GM12878 (cell line): ENCODE results near the gene KCNH4. TPM values are rescaled to one million over a fixed set of nuclear protein-coding genes. Genes with fewer than 3 reads are reported as not detected.
A peak's percentile ranks its signal among the peaks of the same experiment; 100 is the strongest.

Experiments
- ATAC-seq: fragments of 200-7000 bp; cut with Tn5 transposase; 3 replicates; pipeline ENCODE4 v1.9.1; 2020; ENCODE audit warnings: mild to moderate bottlenecking, moderate library complexity
- BruUV-seq: library from RNA; stranded (reverse); fragments of 400-500 nt; replicated peaks from 2 replicates; lab custom pipeline; 2021; lab: Mats Ljungman, UMichigan
- CTCF ChIA-PET: fragments of 300-600 bp; sonication (Branson Sonifier 250); formaldehyde crosslinking; extraction: SDS; loops from one replicate; lab custom pipeline; 2021; ENCODE audit warnings: inconsistent platforms; lab: Yijun Ruan, JAX
- POLR2A ChIA-PET: fragments of 350-600 bp; formaldehyde crosslinking; extraction: SDS; loops from one replicate; lab custom pipeline; 2021; ENCODE audit warnings: inconsistent platforms; lab: Charles Lee
- RAD21 ChIA-PET: fragments of 300-600 bp; sonication (Branson Sonifier 250); formaldehyde crosslinking; loops from one replicate; lab custom pipeline; 2023; ENCODE audit warnings: antibody characterized with exemption; ENCODE audit not compliant: unreplicated experiment; lab: Charles Lee
- SMC1A ChIA-PET: fragments of 300-600 bp; sonication (Branson Sonifier 250); formaldehyde crosslinking; loops from one replicate; lab custom pipeline; 2023; ENCODE audit not compliant: unreplicated experiment, uncharacterized antibody; lab: Charles Lee
- DNase-seq: peaks from one replicate; pipeline ENCODE4 v3.0.0-alpha.2; 2011; ENCODE audit warnings: low read depth, low spot score
- FAIRE-seq: peaks from 3 replicates; lab custom pipeline; 2011; peaks lifted over from hg19 to GRCh38; lab: Jason Lieb, UNC
- H2AFZ ChIP-seq: 2 replicates; pipeline ENCODE4 v1.6.0; 2011; ENCODE audit warnings: low read depth, low read length, control low read depth; ENCODE audit not compliant: control insufficient read depth
- H3K27ac ChIP-seq: 2 replicates; pipeline ENCODE4 v1.5.1; 2011; ENCODE audit warnings: control low read depth; ENCODE audit not compliant: control insufficient read depth, insufficient read depth
- H3K27me3 ChIP-seq, 2 experiments: replicated peaks in 1 of 2; 2 replicates each; pipeline versions ENCODE4 v1.6.0 to v1.6.1; 2011; ENCODE audit warnings: low read length in 1 of 2; ENCODE audit not compliant: control insufficient read depth in 2 of 2, insufficient read depth in 2 of 2
- H3K36me3 ChIP-seq, 2 experiments: 2 replicates each; pipeline ENCODE4 v1.5.1; 2011; ENCODE audit warnings: low read length in 1 of 2; ENCODE audit not compliant: control insufficient read depth in 2 of 2, insufficient read depth in 2 of 2
- H3K4me1 ChIP-seq: 2 replicates; pipeline ENCODE4 v1.6.1; 2011; ENCODE audit warnings: mild to moderate bottlenecking, low read length, moderate library complexity, mixed read lengths; ENCODE audit not compliant: control insufficient read depth, insufficient read depth
- H3K4me2 ChIP-seq: 2 replicates; pipeline ENCODE4 v1.6.0; 2011; ENCODE audit warnings: control low read depth; ENCODE audit not compliant: control insufficient read depth, insufficient read depth
- H3K4me3 ChIP-seq: fragments of 200-600 bp; sonication (generic); 2 replicates; pipeline ENCODE4 v1.5.1; 2016
- H3K79me2 ChIP-seq: 2 replicates; pipeline ENCODE4 v1.6.0; 2011; ENCODE audit warnings: low read length; ENCODE audit not compliant: control insufficient read depth, insufficient read depth
- H3K9ac ChIP-seq: 2 replicates; pipeline ENCODE4 v1.8.0; 2011; ENCODE audit warnings: low read length, control low read depth, mixed read lengths; ENCODE audit not compliant: control insufficient read depth, insufficient read depth
- H3K9me3 ChIP-seq: replicated peaks from 3 replicates; pipeline ENCODE4 v1.5.1; 2011; ENCODE audit warnings: mild to moderate bottlenecking, low read length; ENCODE audit not compliant: control insufficient read depth, insufficient read depth
- H4K20me1 ChIP-seq: 2 replicates; pipeline ENCODE4 v1.6.0; 2011; ENCODE audit not compliant: control insufficient read depth, insufficient read depth
- CHD4 ChIP-seq: fragments of 200-600 bp; sonication (generic); IDR thresholded peaks from 2 replicates; pipeline ENCODE4 v1.6.1; 2016; ENCODE audit warnings: mild to moderate bottlenecking
- JUND ChIP-seq: IDR thresholded peaks from 2 replicates; pipeline ENCODE4 v1.6.1; 2012; ENCODE audit warnings: low read depth, mild to moderate bottlenecking, low read length, improper control_type of control experiment, moderate library complexity
- NR2C1 ChIP-seq: fragments of 450-650 bp; IDR thresholded peaks from 2 replicates; pipeline ENCODE4 v1.6.1; 2017; ENCODE audit warnings: antibody characterized with exemption, mild to moderate bottlenecking, moderate library complexity
- WGBS: methylation state at CpG from one replicate; pipeline ENCODE4 v1.1.6; 2016; ENCODE audit warnings: low lambda C conversion rate; ENCODE audit not compliant: insufficient replicate concordance, insufficient coverage; ENCODE audit errors: missing lambda C conversion rate; 5-methylcytosine and 5-hydroxymethylcytosine counted together
- in situ Hi-C: fragments of 300-500 bp; cut with MboI; formaldehyde crosslinking; loops from 9 replicates; pipeline ENCODE4 v1.14.3; 2018; ENCODE audit warnings: mixed read lengths
- intact Hi-C: fragments of 100-400 bp; cut with micrococcal nuclease; formaldehyde crosslinking; loops from one replicate; pipeline ENCODE4 v1.14.2; 2022; ENCODE audit not compliant: unreplicated experiment
- polyA plus RNA-seq, 11 experiments: library from polyadenylated mRNA; depleted of rRNA in 4 of 11; unstranded in 6 of 11; stranded (reverse) in 5 of 11; fragments of >200 nt; fragmentation: Nextera tagmentation in 4 of 11; fragmentation: Illumina TruSeq in 1 of 11; extraction: Ambion mirVana in 4 of 11; extraction: Trizol in 1 of 11; gene quantifications; 1 replicate in 1 of 11; 2 replicates in 10 of 11; pipeline versions ENCODE4 v1.2.1 to v1.2.3, GENCODE V29; 2011 to 2016; ENCODE audit warnings: inconsistent platforms in 2 of 11, missing spikeins in 2 of 11, low read depth in 1 of 11
- total RNA-seq, 4 experiments: library from RNA; depleted of rRNA in 3 of 4; stranded (reverse); fragments of >200 nt in 3 of 4; fragmentation: Illumina TruSeq in 1 of 4; extraction: Trizol in 1 of 4; gene quantifications; 2 replicates each; pipeline versions ENCODE4 v1.2.1 to v1.2.3, GENCODE V29; 2013 to 2021

Gene KCNH4
- total and polyA plus RNA-seq, 10 of the 15 experiments (the other 5 are each of a cell fraction or from before 2014, with no cell fraction given): 0.03 to 0.88 (median 0.10) TPM; not detected in 2

DNA sequence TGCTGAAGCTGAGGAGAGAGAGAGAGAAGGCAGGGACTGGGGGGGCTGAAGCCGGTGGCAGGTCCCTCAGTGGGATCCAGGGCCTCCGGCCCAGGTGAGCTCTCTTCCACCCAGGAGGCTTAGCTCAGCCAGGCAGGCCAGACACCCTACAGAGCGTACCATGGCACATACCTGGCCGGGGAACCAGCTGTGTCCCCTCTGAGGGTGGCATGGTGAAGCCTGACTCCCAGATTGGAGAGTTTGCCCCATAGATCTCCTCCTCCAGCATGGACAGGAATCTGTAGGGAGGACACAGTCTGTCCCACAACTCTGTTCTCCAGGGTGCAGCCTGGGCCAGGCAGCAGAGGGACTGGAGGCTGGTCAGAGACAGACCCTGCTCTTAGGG is 62.8 kb downstream of the KCNH4 start:
- no peak overlapping the region for H3K4me2 ChIP-seq
- TF ChIP-seq JUND: no peak
- ChIA-PET POLR2A (interaction anchor here (0.6 to 3.0 kb wide), 5 partner anchors 11 to 387 kb away, joined by 3 to 15 read pairs (median 5); partner anchors contain the start of gene KCNH4), SMC1A (interaction anchor here (1.0 to 5.2 kb wide), 6 partner anchors 50 to 154 kb away, joined by 3 to 53 read pairs (median 11); partner anchors contain the start of genes CNP and KCNH4), RAD21 (interaction anchor here (0.7 to 4.7 kb wide), 4 partner anchors 59 to 155 kb away, joined by 4 to 78 read pairs (median 4); partner anchors contain the start of gene KCNH4), CTCF (interaction anchor here (0.9 to 7.1 kb wide), 14 partner anchors 15 to 204 kb away, joined by 3 to 138 read pairs (median 5); partner anchors contain the start of genes C17orf113, CNP, DNAJC7 and KCNH4)
- no peak overlapping the region for H3K9ac ChIP-seq
- in situ Hi-C loops (no loop called here), intact Hi-C loops (loop anchor here (1.0 kb wide), 1 partner anchor 63 kb away; the partner anchor contains the start of gene KCNH4)
- no peaks in the 10 kb centered on the region; the same call in 2 of the 3 replicates for H3K9me3 ChIP-seq
- WGBS: 70% methylated on average over 3 of the region's 4 CpGs
- peaks cover 7 to 8% of the 10 kb centered on the region in 2 experiments; a peak in 3 of 4 replicates for H3K36me3 ChIP-seq
- no peak for ATAC-seq
- BruUV-seq: no TSS peak
- H3K27me3 ChIP-seq: no peaks in the 10 kb centered on the region
- peaks cover 21% of the 10 kb centered on the region for H3K4me1 ChIP-seq
- no peak overlapping the region for H3K27ac ChIP-seq
- H2AFZ ChIP-seq: no peak overlapping the region
- no peak for DNase-seq
- no peaks in the 10 kb centered on the region for H4K20me1 ChIP-seq
- no peak overlapping the region for H3K4me3 ChIP-seq
- no peak for FAIRE-seq
- peaks cover 2% of the 10 kb centered on the region; the same call in 1 of the 2 replicates for H3K79me2 ChIP-seq

DNA sequence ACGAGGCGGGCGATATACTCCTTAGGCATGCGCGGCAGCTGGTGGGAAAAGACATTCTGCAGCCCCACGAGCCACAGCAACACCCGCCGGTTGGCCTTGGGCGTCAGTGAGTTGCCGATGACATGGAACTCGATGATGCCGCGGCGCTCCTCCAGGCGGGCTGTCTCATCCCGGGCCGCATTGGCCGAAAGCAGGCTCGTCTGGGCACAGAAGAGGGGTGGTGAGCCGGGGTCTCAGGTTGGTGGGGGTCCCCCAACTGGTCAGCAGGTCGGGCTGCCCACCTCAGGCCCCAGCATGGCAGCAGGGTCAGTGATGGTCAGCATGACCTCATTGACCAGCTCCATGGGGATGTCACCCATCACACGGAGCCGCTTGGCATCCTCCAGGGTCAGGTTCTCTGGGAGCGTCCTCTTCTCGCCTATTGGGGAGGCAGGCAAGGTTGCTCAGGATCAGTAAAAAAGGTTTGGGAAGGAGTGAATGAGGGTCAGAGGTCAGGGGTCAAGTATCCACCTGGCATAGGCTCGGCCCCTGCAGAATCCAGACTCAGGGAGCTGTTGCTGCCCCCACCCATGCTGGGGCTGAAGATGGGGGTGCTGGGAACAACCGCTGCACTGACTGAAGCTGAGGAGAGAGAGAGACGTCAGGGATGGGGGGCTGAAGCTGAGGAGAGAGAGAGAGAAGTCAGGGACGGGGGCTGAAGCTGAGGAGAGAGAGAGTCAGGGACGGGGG is 63.4 kb downstream of the KCNH4 start:
- no TSS peak for BruUV-seq
- in situ Hi-C loops: no loop called here
- FAIRE-seq (no peak), DNase-seq (no peak), ATAC-seq (no peak)
- Histone ChIP-seq H3K27me3 (no peaks in the 10 kb centered on the region), H3K79me2 (peaks cover 2% of the 10 kb centered on the region; the same call in 1 of the 2 replicates), H3K9ac (no peak overlapping the region), H3K4me2 (no peak overlapping the region), H2AFZ (no peak overlapping the region), H4K20me1 (no peaks in the 10 kb centered on the region), H3K4me1 (peaks cover 26% of the 10 kb centered on the region), H3K36me3 (peaks cover 6% of the 10 kb centered on the region in 2 experiments; a peak in 3 of 4 replicates), H3K9me3 (no peaks in the 10 kb centered on the region; the same call in 2 of the 3 replicates), H3K4me3 (no peak overlapping the region), H3K27ac (no peak overlapping the region)
- 81% methylated on average over 29 of the region's 30 CpGs for WGBS
- ChIA-PET RAD21 (interaction anchor here (0.7 to 4.7 kb wide), 4 partner anchors 60 to 155 kb away, joined by 4 to 78 read pairs (median 4); partner anchors contain the start of gene KCNH4), POLR2A (interaction anchor here (0.6 to 3.0 kb wide), 5 partner anchors 10 to 387 kb away, joined by 3 to 15 read pairs (median 5); partner anchors contain the start of gene KCNH4), CTCF (interaction anchor here (0.9 to 7.1 kb wide), 13 partner anchors 17 to 205 kb away, joined by 3 to 138 read pairs (median 5); partner anchors contain the start of genes C17orf113, CNP, DNAJC7 and KCNH4), SMC1A (interaction anchor here (1.0 to 5.2 kb wide), 6 partner anchors 50 to 153 kb away, joined by 3 to 53 read pairs (median 11); partner anchors contain the start of genes CNP and KCNH4)
- intact Hi-C loops: loop anchor here (1.0 kb wide), 1 partner anchor 64 kb away; the partner anchor contains the start of gene KCNH4
- TF ChIP-seq CHD4 (no peak), NR2C1 (0 out of 2 replicates have a peak, but pooled peaks have one; percentile 26)
